ENCODE measurements around the gene COL26A1. TPM values are rescaled to one million over a fixed set of nuclear protein-coding genes. Genes with fewer than 3 reads are reported as not detected.

Gene COL26A1
- total and polyA plus RNA-seq, 2 of the 4 experiments (the other 2 are of a cell fraction): not detected

- no TSS peak for BruUV-seq (replicated peaks)
- intact Hi-C loops (cut with micrococcal nuclease): no loop called here
Observed at GRCh38 chr7:101487753-101488152, 125.1 kb downstream of the COL26A1 start.

More at GRCh38 chr7:101487753-101488152, 125.1 kb downstream of the COL26A1 start:
- TF ChIP-seq BHLHE40 (IDR thresholded peaks at IDR 0.05; ENCODE audit: low read depth, low read length): no peak
- H4K8ac ChIP-seq (ENCODE audit: low read depth in 2 of 2, low read length in 2 of 2): no peak overlapping the region
- DNase-seq (no peak), ATAC-seq (ENCODE audit: low read depth) (no peak)
- no peak overlapping the region for H2BK5ac ChIP-seq (ENCODE audit: low read depth, low read length, poor library complexity, severe bottlenecking)
- POLR2A ChIA-PET (ENCODE audit: unreplicated experiment): no interaction called here
- dilution Hi-C loops (cut with HindIII; ENCODE audit: low sequenced_read_pairs, unreplicated experiment): no loop called here
- H2BK20ac ChIP-seq (ENCODE audit: low read depth, low read length): no peak overlapping the region
- no peak overlapping the region for H2AFZ ChIP-seq (replicated peaks; ENCODE audit: low read length, poor library complexity)
- CTCF ChIA-PET: interaction anchor here (0.6 kb wide), 1 partner anchor 303 kb away, joined by 4 read pairs; no protein-coding TSS in a partner anchor
- no peaks in the 10 kb centered on the region for H3K79me1 ChIP-seq (ENCODE audit: low read depth in 1 of 2, low read length in 2 of 2)
- H3K4me1 ChIP-seq (ENCODE audit: control insufficient read depth, insufficient read depth, low read length): no peaks in the 10 kb centered on the region
- no CpG with 5 or more reads among the region's 7 CpGs for WGBS, 2 experiments (ENCODE audit: extremely low coverage in 2 of 2, insufficient read length in 1 of 2)
- H4K5ac ChIP-seq (ENCODE audit: low read depth, low read length): no peak overlapping the region
- H2AK5ac ChIP-seq (ENCODE audit: low read depth, low read length): no peak overlapping the region
- no peak overlapping the region for H3K27ac ChIP-seq (ENCODE audit: insufficient read depth, low read length)
- no peak overlapping the region for H2BK15ac ChIP-seq (ENCODE audit: low read depth, low read length)
- H3K56ac ChIP-seq (ENCODE audit: extremely low read depth, insufficient read depth, low read length): no peak overlapping the region
- H4K91ac ChIP-seq (ENCODE audit: insufficient read depth, low read depth, low read length): no peak overlapping the region
- no peak overlapping the region for H3K4me3 ChIP-seq (ENCODE audit: insufficient read depth, low read depth, low read length)
- H3K9me1 ChIP-seq (ENCODE audit: insufficient read depth, low read length): no peaks in the 10 kb centered on the region
- no peak overlapping the region for H3K23ac ChIP-seq (ENCODE audit: low read depth, low read length)
- no peak overlapping the region for H3K4me2 ChIP-seq (ENCODE audit: low read depth, low read length)
- H3K14ac ChIP-seq (replicated peaks; ENCODE audit: low read depth, low read length): no peak overlapping the region
- no peaks in the 10 kb centered on the region for H4K20me1 ChIP-seq (ENCODE audit: insufficient read depth, low read length)
- no peak overlapping the region for H3K4ac ChIP-seq (ENCODE audit: low read depth, low read length)
- H2BK120ac ChIP-seq (ENCODE audit: low read depth, low read length): no peak overlapping the region
- no peaks in the 10 kb centered on the region for H3K9me3 ChIP-seq (ENCODE audit: control insufficient read depth, insufficient read depth, low read length)
- no peak overlapping the region for H3K18ac ChIP-seq (ENCODE audit: low read depth, low read length)
- peaks cover 31% of the 10 kb centered on the region for H3K27me3 ChIP-seq (ENCODE audit: control insufficient read depth, insufficient read depth, low read length)
- H3K9ac ChIP-seq (ENCODE audit: low read depth, low read length): no peak overlapping the region
- no peak overlapping the region for H2AK9ac ChIP-seq (replicated peaks; ENCODE audit: low read depth, low read length, poor library complexity)
- no peaks in the 10 kb centered on the region for H3K36me3 ChIP-seq (ENCODE audit: control insufficient read depth, insufficient read depth, low read length)
- in situ Hi-C loops (cut with MboI; ENCODE audit: low sequenced_read_pairs): no loop called here
